Fibroblast of the conjunctiva (primary cell): ENCODE results near the gene EDEM2.
"Not testable (repeated sequence)": the region's sequence is repeated elsewhere in the genome, so short reads cannot be mapped to it uniquely, and the experiment has no call there.

Source experiments
- DNase-seq: peaks from one replicate; pipeline ENCODE4 v3.0.0-alpha.2; 2010; ENCODE audit warnings: low read depth

EDEM2 gene

GRCh38 chr20:35171438-35171752, 24.3 kb upstream of the EDEM2 start:
- DNase-seq: no peak

GRCh38 chr20:35168701-35169409, 21.7 kb upstream of the EDEM2 start:
- DNase-seq: not testable (repeated sequence)

GRCh38 chr20:35167787-35168186, 20.7 kb upstream of the EDEM2 start:
- no peak for DNase-seq

- no peak for DNase-seq
Measured at GRCh38 chr20:35166242-35166830, 19.2 kb upstream of the EDEM2 start.

GRCh38 chr20:35165221-35166185, 18.4 kb upstream of the EDEM2 start:
- DNase-seq: no peak

GRCh38 chr20:35164531-35164930, 17.4 kb upstream of the EDEM2 start:
- not testable (repeated sequence) for DNase-seq

GRCh38 chr20:35160341-35160740, 13.2 kb upstream of the EDEM2 start:
- DNase-seq: not testable (repeated sequence)

GRCh38 chr20:35156978-35157377, 9.8 kb upstream of the EDEM2 start:
- DNase-seq: no peak

GRCh38 chr20:35155936-35156335, 8.8 kb upstream of the EDEM2 start:
- DNase-seq: no peak

- DNase-seq: peak; percentile 39
Measured at GRCh38 chr20:35151736-35152135, 4.6 kb upstream of the EDEM2 start.

- DNase-seq: no peak
Measured at GRCh38 chr20:35150846-35151579, 3.9 kb upstream of the EDEM2 start.

- not testable (repeated sequence) for DNase-seq
Measured at GRCh38 chr20:35147575-35148071, 487 bp upstream of the EDEM2 start.

- no peak for DNase-seq
Measured at GRCh38 chr20:35146299-35146919, 727 bp downstream of the EDEM2 start.

- peak; percentile 36 for DNase-seq
Measured at GRCh38 chr20:35145141-35145564, 2.0 kb downstream of the EDEM2 start.

GRCh38 chr20:35144694-35145093, 2.4 kb downstream of the EDEM2 start:
- no peak for DNase-seq

GRCh38 chr20:35135867-35136586, 11.1 kb downstream of the EDEM2 start:
- no peak for DNase-seq

GRCh38 chr20:35134880-35135279, 12.3 kb downstream of the EDEM2 start:
- no peak for DNase-seq

- DNase-seq: no peak
Measured at GRCh38 chr20:35134472-35134871, 12.7 kb downstream of the EDEM2 start.

GRCh38 chr20:35133735-35134134, 13.4 kb downstream of the EDEM2 start:
- no peak for DNase-seq

- DNase-seq: no peak
Measured at GRCh38 chr20:35133031-35133430, 14.1 kb downstream of the EDEM2 start.

GRCh38 chr20:35131934-35132333, 15.2 kb downstream of the EDEM2 start:
- DNase-seq: no peak
